A549 (cell line): ENCODE measurements around the gene AUTS2. TPM values are rescaled to one million over a fixed set of nuclear protein-coding genes. Genes with fewer than 3 reads are reported as not detected.

Experiments used
- ATAC-seq, 2 experiments: fragments of 200-7000 bp in 1 of 2; fragments of >200 bp in 1 of 2; cut with Nextera tagmentation in 1 of 2; cut with Tn5 transposase in 1 of 2; 3 replicates each; pipeline versions ENCODE4 v1.8.0 to v1.9.1; 2018 to 2020; ENCODE audit warnings: mild to moderate bottlenecking in 1 of 2, moderate library complexity in 1 of 2
- CTCF ChIA-PET: fragments of 300-600 bp; sonication (Branson Sonifier 250); formaldehyde crosslinking; extraction: SDS; loops from one replicate; lab custom pipeline; 2021; ENCODE audit warnings: antibody characterized with exemption, inconsistent platforms; lab: Yijun Ruan, JAX
- POLR2A ChIA-PET: fragments of 350-600 bp; formaldehyde crosslinking; extraction: SDS; loops from one replicate; lab custom pipeline; 2021; ENCODE audit warnings: antibody characterized with exemption, inconsistent platforms; lab: Yijun Ruan, JAX
- DNase-seq, 2 experiments: peaks; one replicate each; pipeline versions ENCODE4 v3.0.0 to v3.0.0-alpha.2; 2011 to 2016; ENCODE audit warnings: low read depth in 1 of 2, low spot score in 1 of 2
- FAIRE-seq: peaks from 2 replicates; lab custom pipeline; 2011; peaks lifted over from hg19 to GRCh38; lab: Jason Lieb, UNC
- H3K27ac ChIP-seq, 2 experiments: fragments of >200 bp; sonication (Bioruptor Twin); formaldehyde crosslinking; 3 replicates each; pipeline ENCODE4 v1.5.1; 2016 to 2017
- H3K4me1 ChIP-seq: fragments of >200 bp; sonication (Bioruptor Twin); formaldehyde crosslinking; 3 replicates; pipeline ENCODE4 v1.6.1; 2016
- H3K4me2 ChIP-seq: fragments of >200 bp; sonication (Bioruptor Twin); formaldehyde crosslinking; 3 replicates; pipeline ENCODE4 v1.6.1; 2016
- H3K4me3 ChIP-seq: fragments of >200 bp; sonication (Bioruptor Twin); formaldehyde crosslinking; 3 replicates; pipeline ENCODE4 v1.5.1; 2016
- H3K9me3 ChIP-seq: fragments of >200 bp; sonication (Bioruptor Twin); formaldehyde crosslinking; 3 replicates; pipeline ENCODE4 v1.6.1; 2016
- CHD2 ChIP-seq: fragments of 150-350 bp; IDR thresholded peaks from 2 replicates; pipeline ENCODE4 v1.6.1; 2014; ENCODE audit warnings: low read length; ENCODE audit not compliant: partially characterized antibody
- EHMT2 ChIP-seq: fragments of 200-600 bp; sonication (generic); IDR thresholded peaks from 2 replicates; pipeline ENCODE4 v1.6.1; 2016; ENCODE audit warnings: antibody characterized with exemption, low read depth, mild to moderate bottlenecking, moderate library complexity
- FOXS1 ChIP-seq: fragments of 250-450 bp; sonication (Bioruptor Pico); IDR thresholded peaks from 2 replicates; pipeline ENCODE4 v1.5.0; 2020; ENCODE audit warnings: mild to moderate bottlenecking, moderate library complexity
- HOXB13 ChIP-seq: fragments of 250-450 bp; sonication (Bioruptor Pico); IDR thresholded peaks from 2 replicates; pipeline ENCODE4 v1.5.0; 2020; ENCODE audit warnings: low read depth, mild to moderate bottlenecking, moderate library complexity
- KDM1A ChIP-seq: fragments of 200-600 bp; sonication (generic); IDR thresholded peaks from 2 replicates; pipeline ENCODE4 v1.6.1; 2016; ENCODE audit warnings: low read depth, mild to moderate bottlenecking
- NR3C1 ChIP-seq: fragments of >200 bp; sonication (Bioruptor Twin); formaldehyde crosslinking; IDR thresholded peaks from 3 replicates; pipeline ENCODE4 v1.6.1; 2017
- PHF8 ChIP-seq: fragments of 200-600 bp; sonication (generic); IDR thresholded peaks from 2 replicates; pipeline ENCODE4 v1.6.1; 2016; ENCODE audit warnings: low read depth, mild to moderate bottlenecking, antibody characterized with exemption, moderate library complexity, borderline replicate concordance
- POLR2AphosphoS2 ChIP-seq: conservative IDR thresholded peaks from 2 replicates; pipeline ENCODE4 v1.6.1; 2012; ENCODE audit warnings: low read length, improper control_type of control experiment, inconsistent platforms
- RCOR1 ChIP-seq: fragments of 150-350 bp; IDR thresholded peaks from 2 replicates; pipeline ENCODE4 v1.6.1; 2014; ENCODE audit warnings: antibody characterized with exemption, low read length, low read depth
- REST ChIP-seq: fragments of 200-600 bp; sonication (generic); IDR thresholded peaks from 2 replicates; pipeline ENCODE4 v1.6.1; 2016; ENCODE audit warnings: antibody characterized with exemption, mild to moderate bottlenecking, moderate library complexity
- RNF2 ChIP-seq: fragments of 200-600 bp; sonication (generic); IDR thresholded peaks from 2 replicates; pipeline ENCODE4 v1.6.1; 2016; ENCODE audit warnings: low read depth, mild to moderate bottlenecking, antibody characterized with exemption, moderate library complexity, borderline replicate concordance
- ZNF302 ChIP-seq: fragments of 250-450 bp; sonication (Bioruptor Pico); IDR thresholded peaks from 2 replicates; pipeline ENCODE4 v1.9.0; 2021; ENCODE audit warnings: inconsistent platforms, mild to moderate bottlenecking, moderate library complexity
- WGBS: methylation state at CpG from one replicate; pipeline ENCODE4 v1.1.6; 2017; ENCODE audit errors: missing lambda C conversion rate; 5-methylcytosine and 5-hydroxymethylcytosine counted together
- polyA plus RNA-seq, 4 experiments: library from polyadenylated mRNA; depleted of rRNA in 3 of 4; stranded (reverse); fragments of >200 nt; fragmentation: RNase III in 1 of 4; extraction: RNeasy Plus Mini Kit Qiagen cat#74134 plus additional on column Dnase treatment in 1 of 4; gene quantifications; 2 replicates in 3 of 4; 3 replicates in 1 of 4; pipeline ENCODE4 v1.2.3, GENCODE V29; 2011 to 2017
- TF ChIP-seq, protein P1 (sequence below): fragments of >200 bp; sonication (Bioruptor Twin); formaldehyde crosslinking; IDR thresholded peaks from 2 replicates; pipeline ENCODE4 v1.6.1; 2016
- TF ChIP-seq, protein P2 (sequence below): fragments of 450-650 bp; IDR thresholded peaks from 2 replicates; pipeline ENCODE4 v1.6.1; 2014; ENCODE audit warnings: antibody characterized with exemption

Gene AUTS2
- polyA plus RNA-seq, 2 of the 4 experiments (the other 2 are of a cell fraction) = 1.6 to 3.6 TPM

GRCh38 chr7:70131817-70132216 is 533.5 kb downstream of the AUTS2 start:
- FAIRE-seq = no peak
- CTCF ChIA-PET = no interaction called here
- POLR2A ChIA-PET = no interaction called here
- no peaks in the 10 kb centered on the region for H3K4me1 ChIP-seq
- no peak for DNase-seq
- no peak for ATAC-seq
- H3K4me3 ChIP-seq = no peak overlapping the region
- no peak overlapping the region for H3K4me2 ChIP-seq
- no peak overlapping the region for H3K27ac ChIP-seq
- TF ChIP-seq, protein P1, sequence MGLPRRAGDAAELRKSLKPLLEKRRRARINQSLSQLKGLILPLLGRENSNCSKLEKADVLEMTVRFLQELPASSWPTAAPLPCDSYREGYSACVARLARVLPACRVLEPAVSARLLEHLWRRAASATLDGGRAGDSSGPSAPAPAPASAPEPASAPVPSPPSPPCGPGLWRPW = no peak
- TF ChIP-seq KDM1A (no peak), RNF2 (no peak), PHF8 (no peak), RCOR1 (no peak), NR3C1 (no peak), POLR2AphosphoS2 (no peak), ZNF302 (CRISPR knock-in tag) (no peak)
- WGBS = 25% methylated on average over 3 of the region's 3 CpGs
- no peaks in the 10 kb centered on the region for H3K9me3 ChIP-seq

- POLR2A ChIA-PET = no interaction called here
- Histone ChIP-seq H3K27ac (no peak overlapping the region), H3K4me1 (no peaks in the 10 kb centered on the region), H3K4me2 (no peak overlapping the region), H3K4me3 (no peak overlapping the region), H3K9me3 (no peaks in the 10 kb centered on the region)
- FAIRE-seq (no peak), DNase-seq (no peak), ATAC-seq (no peak)
- 37% methylated on average over 11 of the region's 11 CpGs for WGBS
- TF ChIP-seq REST (no peak), CHD2 (no peak), HOXB13 (CRISPR knock-in tag) (no peak), FOXS1 (CRISPR knock-in tag) (no peak)
- TF ChIP-seq, protein P2, sequence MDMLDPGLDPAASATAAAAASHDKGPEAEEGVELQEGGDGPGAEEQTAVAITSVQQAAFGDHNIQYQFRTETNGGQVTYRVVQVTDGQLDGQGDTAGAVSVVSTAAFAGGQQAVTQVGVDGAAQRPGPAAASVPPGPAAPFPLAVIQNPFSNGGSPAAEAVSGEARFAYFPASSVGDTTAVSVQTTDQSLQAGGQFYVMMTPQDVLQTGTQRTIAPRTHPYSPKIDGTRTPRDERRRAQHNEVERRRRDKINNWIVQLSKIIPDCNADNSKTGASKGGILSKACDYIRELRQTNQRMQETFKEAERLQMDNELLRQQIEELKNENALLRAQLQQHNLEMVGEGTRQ = no peak
- CTCF ChIA-PET = no interaction called here
These were observed 534.1 kb downstream of the AUTS2 start for GRCh38 chr7:70132226-70132851.

DNA sequence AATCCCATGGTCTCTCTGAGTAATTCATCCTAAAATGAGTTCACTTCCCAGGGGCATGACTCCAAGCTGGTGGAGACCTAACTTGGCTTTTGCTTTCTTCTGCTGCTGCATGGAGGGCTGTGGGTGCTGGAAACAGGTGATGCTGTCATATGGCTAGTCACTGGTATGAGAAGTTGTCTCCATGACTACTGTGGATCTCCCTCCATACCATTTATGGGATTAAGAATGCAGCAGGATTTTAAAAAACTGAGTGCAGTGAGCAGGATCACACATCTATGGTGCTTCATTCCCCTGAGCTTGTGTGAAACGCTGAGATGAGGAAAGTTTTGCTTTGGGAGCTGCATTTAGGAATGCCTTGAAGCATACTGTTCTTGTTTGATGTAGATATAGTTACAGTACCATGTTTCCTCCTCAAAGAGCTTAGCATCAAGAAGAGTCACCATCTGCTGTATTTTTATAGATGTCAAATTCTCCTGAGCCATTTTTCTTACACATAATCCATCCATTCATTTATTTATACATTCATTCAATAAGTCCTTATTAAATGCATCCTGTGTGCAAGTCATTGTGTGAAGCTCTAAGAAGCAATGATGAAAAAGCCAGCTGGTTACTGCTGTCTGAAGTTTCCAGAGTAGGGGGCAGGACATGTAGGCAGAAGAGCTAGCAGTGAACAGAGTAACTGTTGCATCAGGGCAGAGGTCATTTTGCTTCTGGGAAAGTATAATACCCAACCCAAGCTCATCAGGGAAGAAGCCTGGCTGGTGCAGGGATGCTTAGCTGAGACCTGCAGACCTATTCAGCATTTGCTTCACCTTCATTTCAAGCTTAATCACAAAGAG is 534.8 kb downstream of the AUTS2 start:
- no peak for TF ChIP-seq EHMT2
- no peak for TF ChIP-seq CHD2
- no peak for TF ChIP-seq HOXB13 (CRISPR knock-in tag)
- Histone ChIP-seq H3K27ac (no peak overlapping the region), H3K9me3 (no peaks in the 10 kb centered on the region), H3K4me2 (no peak overlapping the region), H3K4me1 (no peaks in the 10 kb centered on the region), H3K4me3 (no peak overlapping the region)
- no peak for DNase-seq
- CTCF ChIA-PET = no interaction called here
- POLR2A ChIA-PET = no interaction called here
- no peak for FAIRE-seq
- WGBS = 0% methylated on average over 1 of the region's 1 CpG
- no peak for ATAC-seq
